Measurements from ENCODE around the gene NRDC. TPM values are rescaled to one million over a fixed set of nuclear protein-coding genes. Genes with fewer than 3 reads are reported as not detected.

Gene NRDC
- total and polyA plus RNA-seq, 9 of the 15 experiments (the other 6 are each of a cell fraction or from before 2014, with no cell fraction given), result 102 to 371 (median 201) TPM

- TF ChIP-seq HOMEZ (CRISPR knock-in tag; IDR thresholded peaks at IDR 0.05) (no peak), LEF1 (IDR thresholded peaks at IDR 0.05) (peak; percentile 81), TRIM28 (IDR thresholded peaks at IDR 0.05) (no peak), SP2 (IDR thresholded peaks at IDR 0.05; ENCODE audit: extremely low read depth, low read depth, low read length, poor library complexity, severe bottlenecking) (no peak), BRF2 (IDR thresholded peaks at IDR 0.05; ENCODE audit: borderline replicate concordance, insufficient read depth, insufficient read length) (no peak), EP400 (IDR thresholded peaks at IDR 0.05) (peak; percentile 98), RNF2 (IDR thresholded peaks at IDR 0.05) (peak; percentile 93), ZNF318 (IDR thresholded peaks at IDR 0.05; ENCODE audit: borderline replicate concordance in 1 of 2, low read depth in 1 of 2) (peak in 1 of 2 experiments; percentile 16; a peak in 1 of 4 replicates), ERF (CRISPR knock-in tag; IDR thresholded peaks at IDR 0.05) (no peak; the same call in 1 of the 2 replicates), ZNF592 (IDR thresholded peaks at IDR 0.05) (no peak), SMAD3 (CRISPR knock-in tag; conservative IDR thresholded peaks at IDR 0.05) (peak; percentile 9; the same call in 1 of the 2 replicates), TARDBP (IDR thresholded peaks at IDR 0.05) (no peak)
Measured at GRCh38 chr1:51878616-51879336, at the start of gene NRDC (continued).
